Measurements from ENCODE around the gene SLC6A20.
"Not testable (repeated sequence)": the region's sequence is repeated elsewhere in the genome, so short reads cannot be mapped to it uniquely, and the experiment has no call there.

Gene SLC6A20

GRCh38 chr3:45777111-45777745, 19.1 kb downstream of the SLC6A20 start:
- no peak for DNase-seq

- DNase-seq = no peak
These were observed 19.7 kb downstream of the SLC6A20 start for GRCh38 chr3:45776611-45777010.

- DNase-seq = no peak
These were observed 20.1 kb downstream of the SLC6A20 start for GRCh38 chr3:45776301-45776595.

GRCh38 chr3:45775571-45776300, 20.6 kb downstream of the SLC6A20 start:
- DNase-seq = no peak

- no peak for DNase-seq
These were observed 21.5 kb downstream of the SLC6A20 start for GRCh38 chr3:45774581-45775521.

GRCh38 chr3:45773714-45774449, 22.5 kb downstream of the SLC6A20 start:
- DNase-seq = no peak

GRCh38 chr3:45773072-45773471, 23.3 kb downstream of the SLC6A20 start:
- no peak for DNase-seq

GRCh38 chr3:45772341-45773035, 23.8 kb downstream of the SLC6A20 start:
- no peak for DNase-seq

GRCh38 chr3:45771831-45772230, 24.5 kb downstream of the SLC6A20 start:
- DNase-seq = no peak

- no peak for DNase-seq
These were observed 25.1 kb downstream of the SLC6A20 start for GRCh38 chr3:45771166-45771775.

- no peak for DNase-seq
These were observed 30.4 kb downstream of the SLC6A20 start for GRCh38 chr3:45765958-45766357.

GRCh38 chr3:45765266-45765851, 31.0 kb downstream of the SLC6A20 start:
- no peak for DNase-seq

GRCh38 chr3:45763303-45763675, 33.0 kb downstream of the SLC6A20 start:
- no peak for DNase-seq

GRCh38 chr3:45762647-45763302, 33.6 kb downstream of the SLC6A20 start:
- no peak for DNase-seq

- DNase-seq = no peak
These were observed 34.5 kb downstream of the SLC6A20 start for GRCh38 chr3:45761831-45762230.

GRCh38 chr3:45760878-45761711, 35.2 kb downstream of the SLC6A20 start:
- peak; percentile 61 for DNase-seq

- no peak for DNase-seq
These were observed 36.5 kb downstream of the SLC6A20 start for GRCh38 chr3:45759851-45760250.

- DNase-seq = no peak
These were observed 37.5 kb downstream of the SLC6A20 start for GRCh38 chr3:45758871-45759270.

- not testable (repeated sequence) for DNase-seq
These were observed 39.2 kb downstream of the SLC6A20 start for GRCh38 chr3:45757141-45757540.

GRCh38 chr3:45756055-45756454, 40.3 kb downstream of the SLC6A20 start:
- no peak for DNase-seq

Data from fibroblast of upper back skin (primary cell).